ENCODE measurements around the gene ISOC1.

DNA sequence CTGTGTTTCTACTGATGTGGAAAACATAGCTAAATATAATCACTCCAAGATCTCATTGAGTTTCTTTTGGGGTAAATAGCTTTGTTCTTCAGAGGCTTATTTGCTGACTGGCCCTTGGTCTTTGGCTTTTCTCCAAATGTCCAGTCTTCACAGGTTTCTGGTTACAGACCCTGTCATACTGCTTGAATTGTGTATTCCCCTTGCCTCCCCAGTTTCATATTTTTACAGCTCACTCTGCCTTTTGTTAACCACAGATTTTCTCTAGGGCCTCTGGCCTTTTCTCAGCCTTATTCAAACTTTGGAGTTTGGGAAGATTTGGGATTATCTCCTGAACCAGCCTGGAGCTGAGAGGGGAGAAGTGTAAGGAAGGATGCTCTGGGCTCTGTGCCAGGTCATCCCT lies 23.9 kb downstream of the ISOC1 start:
- TF ChIP-seq POLR2A (IDR thresholded peaks at IDR 0.05): no peak
- TF ChIP-seq, protein P1, sequence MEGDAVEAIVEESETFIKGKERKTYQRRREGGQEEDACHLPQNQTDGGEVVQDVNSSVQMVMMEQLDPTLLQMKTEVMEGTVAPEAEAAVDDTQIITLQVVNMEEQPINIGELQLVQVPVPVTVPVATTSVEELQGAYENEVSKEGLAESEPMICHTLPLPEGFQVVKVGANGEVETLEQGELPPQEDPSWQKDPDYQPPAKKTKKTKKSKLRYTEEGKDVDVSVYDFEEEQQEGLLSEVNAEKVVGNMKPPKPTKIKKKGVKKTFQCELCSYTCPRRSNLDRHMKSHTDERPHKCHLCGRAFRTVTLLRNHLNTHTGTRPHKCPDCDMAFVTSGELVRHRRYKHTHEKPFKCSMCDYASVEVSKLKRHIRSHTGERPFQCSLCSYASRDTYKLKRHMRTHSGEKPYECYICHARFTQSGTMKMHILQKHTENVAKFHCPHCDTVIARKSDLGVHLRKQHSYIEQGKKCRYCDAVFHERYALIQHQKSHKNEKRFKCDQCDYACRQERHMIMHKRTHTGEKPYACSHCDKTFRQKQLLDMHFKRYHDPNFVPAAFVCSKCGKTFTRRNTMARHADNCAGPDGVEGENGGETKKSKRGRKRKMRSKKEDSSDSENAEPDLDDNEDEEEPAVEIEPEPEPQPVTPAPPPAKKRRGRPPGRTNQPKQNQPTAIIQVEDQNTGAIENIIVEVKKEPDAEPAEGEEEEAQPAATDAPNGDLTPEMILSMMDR (IDR thresholded peaks at IDR 0.05): no peak
